ENCODE measurements around the gene IER5L.

The IER5L gene

DNA sequence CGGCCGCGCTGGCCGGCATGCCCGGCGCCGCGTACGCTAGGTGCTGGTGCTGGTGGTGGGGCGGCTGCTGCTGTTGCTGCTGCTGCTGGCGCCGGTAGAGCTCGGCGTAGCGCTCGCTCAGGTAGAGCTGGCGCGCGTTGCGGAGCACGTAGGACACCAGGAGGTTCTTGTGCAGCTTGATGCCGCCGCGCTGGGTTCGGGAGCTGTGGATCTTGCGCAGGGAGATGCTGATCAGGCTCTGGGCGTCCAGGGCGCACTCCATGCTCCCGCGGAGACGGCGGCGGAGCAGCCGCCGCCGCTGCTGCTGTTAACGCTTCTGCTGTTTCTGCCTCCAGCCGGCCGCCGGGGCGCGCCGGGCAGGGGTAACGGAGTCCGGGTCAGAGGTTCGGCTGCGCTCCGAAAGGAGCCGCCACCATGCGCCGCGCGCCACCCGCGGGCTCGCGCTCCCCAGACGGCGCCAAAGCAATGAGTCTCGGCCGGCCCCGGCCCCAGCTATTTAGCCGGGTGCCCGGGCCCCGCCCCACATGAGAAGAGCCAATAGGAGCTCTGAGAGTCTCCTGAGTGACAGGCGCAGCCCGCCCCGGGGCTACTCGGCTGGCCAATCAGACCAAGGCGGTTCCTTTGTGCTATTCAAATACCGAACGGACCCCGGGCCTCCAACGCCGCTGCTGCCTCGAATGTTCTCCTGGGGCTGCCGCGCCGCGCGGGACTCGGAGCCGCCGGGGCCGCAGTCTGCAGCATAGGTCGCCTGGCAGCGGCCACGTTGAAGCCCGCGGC lies at the start of gene IER5L:
TSS of gene IER5L (minus strand) at position 471 of the 777 bp plus-strand sequence. CDS start at position 262, 209 bp downstream.
- peak; percentile 96 for DNase-seq (ENCODE audit: low spot score)

- DNase-seq (ENCODE audit: low spot score) = no peak
Observed at GRCh38 chr9:129227843-129228189, 49.8 kb upstream of the IER5L start.

DNA sequence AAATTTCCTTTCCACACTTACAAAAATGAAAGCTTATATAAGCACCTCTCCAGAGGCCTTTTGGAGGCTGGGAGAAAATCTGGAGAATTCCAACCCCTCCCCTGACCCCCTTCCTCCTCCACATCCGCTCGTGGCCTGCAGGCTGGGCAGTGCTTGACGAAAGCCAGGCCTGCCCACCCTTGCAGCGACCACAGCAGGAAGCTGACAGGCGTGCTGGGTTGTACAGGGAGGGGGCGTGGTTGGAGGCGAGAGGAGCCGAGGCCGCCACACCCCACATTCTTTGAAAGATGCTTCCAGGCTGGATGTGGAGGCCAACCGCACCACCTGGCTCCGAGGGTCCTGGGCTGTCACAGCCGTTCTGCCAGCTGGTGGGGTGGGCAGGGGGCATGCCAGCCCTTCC lies 47.8 kb upstream of the IER5L start:
- DNase-seq (ENCODE audit: low spot score) = no peak

- DNase-seq (ENCODE audit: low spot score) = no peak
Observed at GRCh38 chr9:129225490-129225778, 47.4 kb upstream of the IER5L start.

- no peak for DNase-seq (ENCODE audit: low spot score)
Observed at GRCh38 chr9:129224618-129225489, 46.8 kb upstream of the IER5L start.

GRCh38 chr9:129223551-129224208 lies 45.6 kb upstream of the IER5L start:
- DNase-seq (ENCODE audit: low spot score) = no peak

- DNase-seq (ENCODE audit: low spot score) = no peak
Observed at GRCh38 chr9:129222819-129223218, 44.8 kb upstream of the IER5L start.

GRCh38 chr9:129221979-129222635 lies 44.0 kb upstream of the IER5L start:
- DNase-seq (ENCODE audit: low spot score) = no peak

DNA sequence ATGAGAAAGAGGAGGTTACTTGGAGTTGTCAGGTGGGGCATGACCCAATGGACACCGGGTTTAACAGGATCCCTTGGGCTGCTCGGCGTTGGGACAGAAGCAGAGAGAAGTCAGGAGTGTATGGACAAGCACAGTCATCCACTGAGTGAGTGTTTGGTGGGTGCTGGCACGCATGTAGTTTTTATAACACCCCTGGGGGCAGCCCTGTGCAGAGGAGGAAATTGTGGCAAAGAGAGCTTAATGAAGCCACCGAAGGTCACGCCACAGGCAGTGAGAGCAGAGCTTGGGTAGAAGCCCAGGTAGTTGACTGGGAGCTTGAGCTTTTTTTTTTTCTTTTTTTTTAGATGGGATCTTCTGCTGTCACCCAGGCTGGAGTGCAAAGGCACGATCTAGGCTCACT lies 43.2 kb upstream of the IER5L start:
- no peak for DNase-seq (ENCODE audit: low spot score)

DNA sequence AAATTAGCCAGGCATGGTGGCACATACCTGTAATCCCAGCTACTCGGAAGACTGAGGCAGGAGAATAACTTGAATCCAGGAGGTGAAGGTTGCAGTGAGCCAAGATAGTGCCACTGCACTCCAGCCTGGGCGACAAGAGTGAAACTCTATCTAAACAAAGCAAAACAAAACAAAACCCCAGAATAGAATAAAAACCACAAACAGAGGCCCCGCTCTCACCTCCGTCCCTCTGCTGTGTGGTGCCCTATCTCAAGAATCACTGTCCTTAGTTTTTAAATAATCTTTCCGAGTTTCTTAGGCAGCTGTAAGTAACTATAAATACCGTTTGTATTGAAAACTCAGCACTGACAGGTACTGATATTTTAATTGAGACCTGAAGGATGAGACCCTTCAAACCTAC lies 42.7 kb upstream of the IER5L start:
- no peak for DNase-seq (ENCODE audit: low spot score)

- no peak for DNase-seq (ENCODE audit: low spot score)
Observed at GRCh38 chr9:129218918-129219317, 40.9 kb upstream of the IER5L start.

DNA sequence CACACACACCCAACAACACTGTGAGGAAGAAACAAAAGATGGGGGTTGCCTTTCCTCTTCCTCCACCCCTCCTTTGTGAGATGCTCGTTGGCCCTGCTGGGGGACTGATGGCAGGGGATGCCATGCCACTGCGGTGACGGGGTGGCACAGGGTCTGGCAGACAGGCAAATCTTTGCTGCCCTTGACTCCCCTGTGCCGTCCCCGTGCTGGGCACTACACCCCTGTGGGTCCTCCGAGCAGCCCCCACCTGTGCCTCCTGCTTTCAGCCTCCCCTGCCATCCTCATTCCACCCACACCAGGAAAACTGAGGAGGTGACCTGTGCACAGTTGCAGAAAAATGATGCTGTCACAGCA lies 40.2 kb upstream of the IER5L start:
- DNase-seq (ENCODE audit: low spot score) = no peak

GRCh38 chr9:129213551-129213950 lies 35.5 kb upstream of the IER5L start:
- DNase-seq (ENCODE audit: low spot score) = no peak

DNA sequence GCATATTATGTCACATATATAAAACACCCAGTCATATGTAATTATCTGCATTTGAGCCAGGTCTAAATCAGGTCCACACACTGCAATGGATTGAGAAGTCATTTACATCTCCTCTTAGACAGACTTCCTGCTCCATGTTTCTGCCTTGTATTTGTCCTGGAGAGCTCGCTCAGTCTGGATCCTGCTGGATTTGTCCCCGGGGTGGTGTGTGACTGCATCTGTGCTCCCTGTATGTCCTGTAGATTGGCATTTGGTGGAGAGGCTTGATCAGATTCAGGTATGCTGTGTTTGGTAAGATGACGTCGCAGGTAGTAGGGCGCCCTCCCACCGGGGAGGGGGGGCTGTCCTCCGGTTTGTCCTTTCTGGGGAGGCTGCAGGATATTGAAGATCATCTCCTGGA lies 33.6 kb upstream of the IER5L start:
- no peak for DNase-seq (ENCODE audit: low spot score)

GRCh38 chr9:129210125-129210524 lies 32.1 kb upstream of the IER5L start:
- no peak for DNase-seq (ENCODE audit: low spot score)

DNA sequence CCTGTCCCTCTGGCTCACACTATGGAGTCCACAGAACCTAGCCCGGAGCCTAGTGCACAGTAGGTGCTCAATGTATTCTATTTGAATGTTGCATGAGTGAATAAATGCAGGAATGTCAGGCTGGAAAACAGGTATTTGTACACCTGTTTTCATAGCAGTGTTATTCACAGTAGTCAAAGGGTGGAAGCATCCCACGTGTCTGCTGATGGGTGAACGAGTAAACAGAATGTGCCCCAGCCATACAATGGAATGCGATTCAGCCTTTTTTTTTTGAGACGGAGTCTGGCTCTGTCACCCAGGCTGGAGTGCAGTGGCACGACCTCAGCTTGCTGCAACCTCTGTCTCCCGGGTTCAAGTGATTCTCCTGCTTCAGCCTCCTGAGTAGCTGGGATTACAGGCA lies 31.5 kb upstream of the IER5L start:
- no peak for DNase-seq (ENCODE audit: low spot score)

- no peak for DNase-seq (ENCODE audit: low spot score)
Observed at GRCh38 chr9:129209109-129209508, 31.0 kb upstream of the IER5L start.

DNA sequence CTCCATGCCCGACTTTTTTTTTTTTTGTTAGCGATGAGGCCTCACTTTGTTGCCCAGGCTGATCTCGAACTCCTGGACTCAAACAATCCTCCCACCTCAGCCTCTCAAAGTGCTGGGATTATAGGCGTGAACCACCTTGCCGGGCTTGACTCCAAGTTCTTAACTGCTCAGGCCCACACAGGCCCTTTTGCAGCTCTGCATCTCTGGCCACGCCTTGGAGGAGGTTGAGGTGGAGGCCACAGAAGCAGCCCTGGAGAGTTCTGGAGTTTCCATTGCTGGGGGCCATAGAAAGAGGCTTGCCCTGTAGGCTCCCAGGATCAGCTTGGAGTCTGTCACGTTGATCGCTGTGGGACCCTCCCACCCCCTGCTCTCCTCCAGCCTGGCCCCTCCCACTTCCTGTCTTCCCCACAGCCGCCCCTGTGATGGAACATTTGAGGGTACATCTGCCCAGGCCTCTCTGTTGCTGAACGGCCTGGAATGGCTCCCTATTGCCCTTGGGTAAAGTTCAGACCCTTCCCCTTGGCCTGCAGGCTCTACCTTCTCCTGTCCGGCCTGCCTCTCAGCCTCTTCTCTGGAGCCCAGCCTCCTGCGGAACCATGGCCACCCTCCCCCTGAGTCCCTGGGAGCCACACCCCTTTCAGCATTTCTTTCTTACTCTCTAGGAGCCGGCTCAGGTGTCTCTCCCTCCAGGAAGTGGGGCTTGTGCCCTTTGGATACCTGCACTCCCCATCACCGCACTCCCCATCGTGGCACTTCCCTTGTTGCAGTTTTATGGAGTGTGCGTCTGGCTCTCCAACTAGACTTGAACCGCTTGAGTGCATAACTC lies 30.4 kb upstream of the IER5L start:
- DNase-seq (ENCODE audit: low spot score) = no peak

DNA sequence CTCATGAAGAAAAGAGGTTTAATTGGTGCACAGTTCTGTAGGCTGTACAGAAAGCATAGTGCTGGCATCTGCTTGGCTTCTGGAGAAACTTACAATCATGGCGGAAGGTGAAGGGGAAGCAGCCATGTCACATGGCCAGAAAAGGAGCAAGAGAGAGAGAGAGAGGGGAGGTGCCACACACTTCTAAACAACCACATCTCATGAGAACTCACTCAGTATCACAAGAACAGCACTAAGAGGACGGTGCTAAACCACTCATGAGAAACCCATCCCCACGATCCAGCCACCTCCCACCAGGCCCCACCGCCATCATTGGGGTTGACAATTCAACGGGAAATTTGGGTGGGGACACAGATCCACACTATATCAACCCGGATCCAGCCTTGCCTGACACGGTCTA lies 28.8 kb upstream of the IER5L start:
- DNase-seq (ENCODE audit: low spot score) = no peak

GRCh38 chr9:129206401-129206800 lies 28.3 kb upstream of the IER5L start:
- no peak for DNase-seq (ENCODE audit: low spot score)

DNA sequence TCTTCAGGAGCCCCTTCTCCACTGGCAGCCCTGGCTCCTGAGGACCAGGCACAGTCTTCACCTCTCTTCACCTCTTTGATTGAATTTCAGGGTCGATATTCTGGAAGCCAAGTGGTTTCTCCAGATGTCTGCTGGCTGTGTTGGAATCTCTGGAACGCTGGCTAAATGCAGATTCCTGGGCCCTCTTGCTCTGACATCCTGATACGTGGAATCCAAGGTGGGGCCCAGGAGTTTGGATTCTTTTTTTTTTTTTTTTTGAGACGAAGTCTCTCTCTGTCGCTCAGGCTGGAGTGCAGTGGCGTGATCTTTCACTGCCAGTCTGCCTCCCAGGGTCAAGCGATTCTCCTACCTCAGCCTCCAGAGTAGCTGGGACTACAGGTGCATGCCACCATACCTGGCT lies 26.8 kb upstream of the IER5L start:
- no peak for DNase-seq (ENCODE audit: low spot score)

DNA sequence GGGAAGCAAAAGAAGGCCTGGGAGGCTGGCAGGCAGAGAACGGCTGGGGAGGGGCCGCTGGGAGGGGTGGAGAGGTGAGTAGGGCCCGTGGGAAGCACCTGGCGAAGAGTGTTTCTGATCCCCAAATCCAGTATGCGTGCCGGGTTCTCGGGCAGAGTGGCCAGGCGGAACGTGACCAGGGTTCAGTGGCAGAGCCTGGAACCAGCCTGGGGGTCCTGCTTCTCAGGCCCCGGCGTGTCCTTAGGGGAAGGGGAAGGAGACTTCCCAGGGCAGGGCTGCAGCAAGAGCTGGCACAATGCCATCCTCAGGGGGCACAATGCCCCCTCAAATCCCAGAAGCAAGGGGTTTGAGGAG lies 25.5 kb upstream of the IER5L start:
- no peak for DNase-seq (ENCODE audit: low spot score)
